Heart left ventricle (tissue), 16 donors: ENCODE measurements around the gene USP47. TPM values are rescaled to one million over a fixed set of nuclear protein-coding genes. Genes with fewer than 3 reads are reported as not detected.

ENCODE experiments used
- ATAC-seq, 4 donors: fragments of 200-7000 bp; cut with Tn5 transposase; one replicate each; pipeline ENCODE4 v1.9.1; 2020 to 2022; ENCODE audit warnings: moderate library complexity in 4 of 4, mild to moderate bottlenecking in 3 of 4, moderate number of reproducible peaks in 1 of 4
- DNase-seq, 5 donors: peaks; one replicate each; pipeline ENCODE4 v3.0.0-alpha.2; 2020
- H3K27ac ChIP-seq, 12 donors: fragments of 200-600 bp; sonication (generic) in 4 of 12; one replicate each; pipeline versions ENCODE4 v1.5.0 to v1.8.0; 2016 to 2022; ENCODE audit warnings: mild to moderate bottlenecking in 2 of 12
- H3K27me3 ChIP-seq, 9 donors: fragments of 200-600 bp; sonication (generic) in 2 of 9; one replicate each; pipeline versions ENCODE4 v1.5.1 to v1.8.0; 2016 to 2022; ENCODE audit warnings: mild to moderate bottlenecking in 3 of 9
- H3K36me3 ChIP-seq, 9 donors: fragments of 200-600 bp; sonication (generic) in 2 of 9; one replicate each; pipeline versions ENCODE4 v1.5.0 to v1.8.0; 2018 to 2022; ENCODE audit warnings: mild to moderate bottlenecking in 2 of 9
- H3K4me1 ChIP-seq, 12 donors: fragments of 200-600 bp; sonication (generic) in 4 of 12; one replicate each; pipeline versions ENCODE4 v1.5.0 to v1.8.0; 2016 to 2022; ENCODE audit warnings: mild to moderate bottlenecking in 3 of 12
- H3K4me3 ChIP-seq, 12 donors: fragments of 200-600 bp; sonication (generic) in 4 of 12; one replicate each; pipeline versions ENCODE4 v1.5.0 to v1.8.0; 2017 to 2022; ENCODE audit warnings: mild to moderate bottlenecking in 9 of 12, moderate library complexity in 4 of 12
- H3K9me3 ChIP-seq, 12 donors: fragments of 200-600 bp; sonication (generic) in 4 of 12; one replicate each; pipeline versions ENCODE4 v1.5.0 to v1.8.0; 2016 to 2022; ENCODE audit warnings: mild to moderate bottlenecking in 1 of 12
- CTCF ChIP-seq, 12 donors: fragments of 200-600 bp; sonication (generic) in 4 of 12; IDR thresholded peaks; one replicate each; pipeline versions ENCODE4 v1.5.0 to v1.8.0; 2018 to 2022; ENCODE audit warnings: antibody characterized with exemption in 12 of 12, mild to moderate bottlenecking in 5 of 12
- POLR2A ChIP-seq, 2 donors: fragments of 450-650 bp; IDR thresholded peaks; one replicate each; pipeline ENCODE4 v1.6.1; 2017; ENCODE audit warnings: antibody characterized with exemption in 2 of 2, mild to moderate bottlenecking in 2 of 2, moderate library complexity in 2 of 2
- WGBS, 4 donors: extraction: QIAGEN DNeasy Blood & Tissue Kit in 2 of 4; methylation state at CpG; one replicate each; pipeline versions ENCODE4 v1.1.5 to v1.1.7; 2013 to 2018; 5-methylcytosine and 5-hydroxymethylcytosine counted together
- intact Hi-C, 10 donors: fragments of 100-400 bp; cut with DNase I; formaldehyde crosslinking; loops; one replicate each; pipeline versions ENCODE4 v1.11.1 to v1.14.2; 2022
- polyA plus RNA-seq, 2 donors: library from polyadenylated mRNA; stranded (reverse); fragments of 200-250 nt; gene quantifications; one replicate each; pipeline ENCODE4 v1.2.3, GENCODE V29; 2013
- total RNA-seq, 9 donors: library from RNA; depleted of rRNA in 2 of 9; stranded (reverse); fragments of >200 nt in 2 of 9; fragmentation: NEBNext Ultra II Directional in 3 of 9; extraction: Animal tissue kit (Norgen Biotek cat#: 25700) in 3 of 9; gene quantifications; one replicate each; pipeline versions ENCODE4 v1.1.0 to v1.2.4, GENCODE V29; 2016 to 2023
- donor health status: ischemic (EF 13 %, LVEDD 7.1; RV severe dilation, severe dysfunction).
- donor health status: healthy with polysubstance abuse.
- donor health status: DM: no; HTN: yes; CAD: no.
- donor health status: DM: no; HTN: no; CAD: no.
- donor health status: ischemic (EF 25% LVEDD 6.9; RV normal size, moderate dysfunction).
- donor health status: ischemic (EF 25% LVEDD 5.7; RV mildly dilated, moderate dysfunction).
- donor health status: healthy.
- donor health status: DM: yes; HTN: yes; CAD: no.
- donor health status: ischemic (EF 35%, LVEDD 5.7; RV mildly dilated, moderate dysfunction).
- donor health status: nonischemic (EF 11% LVEDD 7.7; RV severe dilation, severe dysfunction).
- donor health status: DM: yes; HTN: yes; CAD: no.
- donor health status: PGD.
- donor health status: ischemic (EF 29% LVEDD 5.4; RV normal size, mild dysfunction).
- donor health status: nonischemic (EF 23%, LVEDD 6.1; RV moderate dilation, normal function).

USP47 gene
- total and polyA plus RNA-seq, 11 donors, result 26.2 to 89.6 (median 54.3) TPM

GRCh38 chr11:11843211-11843621 lies 1.4 kb downstream of the USP47 start:
- Histone ChIP-seq H3K4me3 (peak overlapping the region; percentile 54 to 86 (median 77)), H3K4me1 (peaks cover 0 to 64% (median 49%) of the 10 kb centered on the region in 12 donors), H3K9me3 (no peaks in the 10 kb centered on the region), H3K27me3 (no peaks in the 10 kb centered on the region), H3K36me3 (no peaks in the 10 kb centered on the region), H3K27ac (peak overlapping the region; percentile 87 to 99 (median 96))
- ATAC-seq (peak in 1 of 4 donors; percentile 6), DNase-seq (no peak)
- TF ChIP-seq POLR2A (IDR thresholded peaks at IDR 0.05) (peak in 1 of 2 donors; percentile 35), CTCF (IDR thresholded peaks at IDR 0.05) (no peak)
- 0 to 1% (median 0%) methylated on average over 3 of the region's 3 CpGs for WGBS, 4 donors
- intact Hi-C loops, result loop anchor here in 6 of 10 donors (2.0 to 10.0 kb wide), 6 partner anchors 16 to 1038 kb away; partner anchors contain the start of genes EIF4G2 (in 1 of the 6) and ZBED5 (in 1 of the 6)

GRCh38 chr11:11843642-11844041 lies 1.9 kb downstream of the USP47 start:
- no peaks in the 10 kb centered on the region for H3K36me3 ChIP-seq
- peak overlapping the region; percentile 54 to 86 (median 77) for H3K4me3 ChIP-seq
- H3K9me3 ChIP-seq, result no peaks in the 10 kb centered on the region
- H3K4me1 ChIP-seq, result peaks cover 0 to 68% (median 53%) of the 10 kb centered on the region in 12 donors
- H3K27me3 ChIP-seq, result no peaks in the 10 kb centered on the region
- TF ChIP-seq CTCF (IDR thresholded peaks at IDR 0.05) (no peak), POLR2A (IDR thresholded peaks at IDR 0.05) (no peak)
- DNase-seq (no peak), ATAC-seq (no peak)
- H3K27ac ChIP-seq, result peak overlapping the region; percentile 87 to 99 (median 96)
- 2 to 11% (median 8%) methylated on average over 2 of the region's 2 CpGs for WGBS, 4 donors
- intact Hi-C loops, result loop anchor here in 6 of 10 donors (2.0 to 10.0 kb wide), 6 partner anchors 15 to 1039 kb away; partner anchors contain the start of genes EIF4G2 (in 1 of the 6) and ZBED5 (in 1 of the 6)

- ATAC-seq (no peak), DNase-seq (no peak)
- peak overlapping the region in 11 of 12 donors; percentile 87 to 99 (median 97) for H3K27ac ChIP-seq
- peak overlapping the region in 9 of 12 donors; percentile 69 to 85 (median 77) for H3K4me3 ChIP-seq
- TF ChIP-seq CTCF (IDR thresholded peaks at IDR 0.05), result no peak
- TF ChIP-seq POLR2A (IDR thresholded peaks at IDR 0.05), result no peak
- no peaks in the 10 kb centered on the region for H3K36me3 ChIP-seq
- intact Hi-C loops, result loop anchor here in 6 of 10 donors (5.0 to 10.0 kb wide), 5 partner anchors 43 to 1039 kb away; partner anchors contain the start of genes EIF4G2 (in 1 of the 6) and ZBED5 (in 1 of the 6)
- peaks cover 0 to 74% (median 60%) of the 10 kb centered on the region in 12 donors for H3K4me1 ChIP-seq
- 36 to 55% (median 39%) methylated on average over 1 of the region's 1 CpG for WGBS, 4 donors
- no peaks in the 10 kb centered on the region for H3K27me3 ChIP-seq
- H3K9me3 ChIP-seq, result no peaks in the 10 kb centered on the region
Measured at GRCh38 chr11:11844272-11844671, 2.5 kb downstream of the USP47 start.

GRCh38 chr11:11845071-11845470 lies 3.3 kb downstream of the USP47 start:
- TF ChIP-seq POLR2A (IDR thresholded peaks at IDR 0.05), result no peak
- TF ChIP-seq CTCF (IDR thresholded peaks at IDR 0.05), result no peak
- Histone ChIP-seq H3K36me3 (no peaks in the 10 kb centered on the region), H3K4me3 (peak overlapping the region in 2 of 12 donors; percentile 69 to 77), H3K9me3 (no peaks in the 10 kb centered on the region), H3K27ac (peak overlapping the region in 11 of 12 donors; percentile 87 to 99 (median 97)), H3K4me1 (peaks cover 0 to 81% (median 68%) of the 10 kb centered on the region in 12 donors), H3K27me3 (no peaks in the 10 kb centered on the region)
- DNase-seq (no peak), ATAC-seq (no peak)
- intact Hi-C loops, result loop anchor here in 4 of 10 donors (5.0 to 10.0 kb wide), 3 partner anchors 43 to 1040 kb away; partner anchors contain the start of gene EIF4G2 (in 1 of the 4)
